HepG2 (cell line): ENCODE results near the gene CHPF. TPM values are rescaled to one million over a fixed set of nuclear protein-coding genes. Genes with fewer than 3 reads are reported as not detected.

Experiments
- CHCHD3 ChIP-seq: sonication (generic); formaldehyde crosslinking; IDR thresholded peaks from 2 replicates; pipeline ENCODE4 v1.8.0; 2022; ENCODE audit warnings: mild to moderate bottlenecking, missing genetic modification reagents, moderate library complexity
- FOXA1 ChIP-seq, 2 experiments: fragments of 450-650 bp in 1 of 2; sonication (generic) in 1 of 2; formaldehyde crosslinking in 1 of 2; IDR thresholded peaks; 2 replicates each; pipeline versions ENCODE4 v1.4.0 to v1.6.1; 2016 to 2020; ENCODE audit warnings: missing genetic modification reagents in 1 of 2
- GATAD1 ChIP-seq: IDR thresholded peaks from 2 replicates; pipeline ENCODE4 v1.6.1; 2016; ENCODE audit warnings: missing genetic modification reagents, missing compliant biosample characterization
- HNRNPL ChIP-seq: fragments of 200-400 bp; formaldehyde crosslinking; IDR thresholded peaks from 2 replicates; pipeline ENCODE4 v1.6.1; 2017; ENCODE audit warnings: mild to moderate bottlenecking, low read depth, low read length
- MAFF ChIP-seq: IDR thresholded peaks from 2 replicates; pipeline ENCODE4 v1.6.1; 2011; ENCODE audit warnings: low read depth, low read length, improper control_type of control experiment
- MATR3 ChIP-seq: sonication (generic); formaldehyde crosslinking; IDR thresholded peaks from 2 replicates; pipeline ENCODE4 v1.4.0; 2020; ENCODE audit warnings: missing genetic modification reagents
- MEIS1 ChIP-seq: sonication (generic); formaldehyde crosslinking; IDR thresholded peaks from 2 replicates; pipeline ENCODE4 v1.9.0; 2021; ENCODE audit warnings: mild to moderate bottlenecking, missing genetic modification reagents, moderate library complexity, borderline replicate concordance
- MXD4 ChIP-seq: IDR thresholded peaks from 2 replicates; pipeline ENCODE4 v1.6.1; 2016; ENCODE audit warnings: mild to moderate bottlenecking, missing biosample characterization, missing genetic modification reagents
- TARDBP ChIP-seq: sonication (generic); formaldehyde crosslinking; IDR thresholded peaks from 2 replicates; pipeline ENCODE4 v1.8.0; 2022; ENCODE audit warnings: mild to moderate bottlenecking, missing genetic modification reagents
- TBX3 ChIP-seq: fragments of 450-650 bp; IDR thresholded peaks from 2 replicates; pipeline ENCODE4 v1.6.1; 2017; ENCODE audit warnings: antibody characterized with exemption, mild to moderate bottlenecking, inconsistent platforms, borderline replicate concordance
- ZMYM2 ChIP-seq: sonication (generic); formaldehyde crosslinking; IDR thresholded peaks from 2 replicates; pipeline ENCODE4 v1.8.0; 2022; ENCODE audit warnings: mild to moderate bottlenecking, missing genetic modification reagents
- ZNF10 ChIP-seq: sonication (generic); formaldehyde crosslinking; IDR thresholded peaks from 2 replicates; pipeline ENCODE4 v1.4.0; 2020; ENCODE audit warnings: mild to moderate bottlenecking, low read depth, missing genetic modification reagents, borderline replicate concordance
- ZNF292 ChIP-seq: sonication (generic); formaldehyde crosslinking; IDR thresholded peaks from 2 replicates; pipeline ENCODE4 v1.8.1; 2022; ENCODE audit warnings: mild to moderate bottlenecking, low read depth, missing genetic modification reagents, borderline replicate concordance
- ZNF33B ChIP-seq: sonication (generic); formaldehyde crosslinking; IDR thresholded peaks from 2 replicates; pipeline ENCODE4 v1.5.1; 2020; ENCODE audit warnings: mild to moderate bottlenecking, missing genetic modification reagents
- ZNF563 ChIP-seq: sonication (generic); formaldehyde crosslinking; IDR thresholded peaks from 2 replicates; pipeline ENCODE4 v1.8.0; 2022; ENCODE audit warnings: mild to moderate bottlenecking, moderate library complexity, missing genetic modification reagents
- ZNF570 ChIP-seq: sonication (generic); formaldehyde crosslinking; IDR thresholded peaks from 2 replicates; pipeline ENCODE4 v1.4.0; 2020; ENCODE audit warnings: mild to moderate bottlenecking, missing genetic modification reagents, borderline replicate concordance
- ZSCAN22 ChIP-seq: sonication (generic); formaldehyde crosslinking; IDR thresholded peaks from 2 replicates; pipeline ENCODE4 v1.4.0; 2020; ENCODE audit warnings: mild to moderate bottlenecking, missing genetic modification reagents
- polyA plus RNA-seq, 8 experiments: library from polyadenylated mRNA; depleted of rRNA in 3 of 8; stranded (reverse) in 7 of 8; unstranded in 1 of 8; fragments of >200 nt; fragmentation: Illumina TruSeq in 4 of 8; extraction: Trizol in 4 of 8; gene quantifications; 2 replicates each; pipeline versions ENCODE4 v1.2.1 to v1.2.3, GENCODE V29; 2011 to 2016; ENCODE audit warnings: low read depth in 4 of 8, missing spikeins in 1 of 8, mixed read lengths in 1 of 8; ENCODE audit not compliant: insufficient read depth in 1 of 8
- total RNA-seq, 5 experiments: library from RNA; depleted of rRNA; stranded (reverse); fragments of >200 nt; fragmentation: Illumina TruSeq; extraction: Trizol; gene quantifications; 2 replicates each; pipeline ENCODE4 v1.2.3, GENCODE V29; 2016; ENCODE audit warnings: low read depth in 1 of 5
- TF ChIP-seq, protein P1 (sequence below): sonication (generic); formaldehyde crosslinking; IDR thresholded peaks from 2 replicates; pipeline ENCODE4 v1.4.0; 2020; ENCODE audit warnings: missing genetic modification reagents
- TF ChIP-seq, protein P2 (sequence below): IDR thresholded peaks from 2 replicates; pipeline ENCODE4 v1.6.1; 2016; ENCODE audit warnings: mild to moderate bottlenecking, missing biosample characterization, missing genetic modification reagents
- TF ChIP-seq, protein P3 (sequence below): sonication (generic); formaldehyde crosslinking; IDR thresholded peaks from 2 replicates; pipeline ENCODE4 v1.8.0; 2022; ENCODE audit warnings: mild to moderate bottlenecking, missing genetic modification reagents; ENCODE audit not compliant: insufficient replicate concordance
- TF ChIP-seq, protein P4 (sequence below): sonication (generic); formaldehyde crosslinking; IDR thresholded peaks from 2 replicates; pipeline ENCODE4 v1.4.0; 2020; ENCODE audit warnings: missing genetic modification reagents, borderline replicate concordance
- TF ChIP-seq, protein P5 (sequence below): sonication (generic); formaldehyde crosslinking; IDR thresholded peaks from 2 replicates; pipeline ENCODE4 v1.4.0; 2020; ENCODE audit warnings: missing genetic modification reagents

Gene CHPF
- total and polyA plus RNA-seq, 2 of the 13 experiments (the other 11 are each of a cell fraction or from before 2014, with no cell fraction given), result 79.6 to 111 TPM

DNA sequence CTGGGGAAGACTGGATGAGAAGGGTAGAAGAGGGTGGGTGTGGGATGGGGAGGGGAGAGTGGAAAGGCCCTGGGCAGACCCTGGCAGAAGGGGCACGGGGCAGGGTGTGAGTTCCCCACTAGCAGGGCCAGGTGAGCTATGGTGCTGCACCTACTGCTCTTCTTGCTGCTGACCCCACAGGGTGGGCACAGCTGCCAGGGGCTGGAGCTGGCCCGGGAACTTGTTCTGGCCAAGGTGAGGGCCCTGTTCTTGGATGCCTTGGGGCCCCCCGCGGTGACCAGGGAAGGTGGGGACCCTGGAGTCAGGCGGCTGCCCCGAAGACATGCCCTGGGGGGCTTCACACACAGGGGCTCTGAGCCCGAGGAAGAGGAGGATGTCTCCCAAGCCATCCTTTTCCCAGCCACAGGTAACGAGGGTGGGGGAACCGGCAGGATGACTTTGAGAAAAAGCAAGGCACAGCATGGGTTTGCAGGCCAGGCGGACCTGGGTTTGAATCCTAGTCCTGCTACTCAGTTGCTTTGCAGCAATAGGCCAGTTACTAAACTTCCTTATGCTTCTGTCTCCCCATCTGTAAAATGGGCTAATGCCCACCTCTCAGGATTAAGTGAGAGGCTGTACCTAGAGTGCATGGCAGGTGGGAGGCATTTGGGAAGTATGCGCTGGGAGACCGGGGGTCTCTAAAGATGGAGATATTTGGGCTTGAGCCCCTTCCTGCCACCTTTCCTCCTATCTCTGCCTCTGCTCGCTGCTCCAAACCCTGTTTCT, 28.8 kb upstream of the CHPF start, which contains the start of gene INHA (continued):
- TF ChIP-seq, protein P1, sequence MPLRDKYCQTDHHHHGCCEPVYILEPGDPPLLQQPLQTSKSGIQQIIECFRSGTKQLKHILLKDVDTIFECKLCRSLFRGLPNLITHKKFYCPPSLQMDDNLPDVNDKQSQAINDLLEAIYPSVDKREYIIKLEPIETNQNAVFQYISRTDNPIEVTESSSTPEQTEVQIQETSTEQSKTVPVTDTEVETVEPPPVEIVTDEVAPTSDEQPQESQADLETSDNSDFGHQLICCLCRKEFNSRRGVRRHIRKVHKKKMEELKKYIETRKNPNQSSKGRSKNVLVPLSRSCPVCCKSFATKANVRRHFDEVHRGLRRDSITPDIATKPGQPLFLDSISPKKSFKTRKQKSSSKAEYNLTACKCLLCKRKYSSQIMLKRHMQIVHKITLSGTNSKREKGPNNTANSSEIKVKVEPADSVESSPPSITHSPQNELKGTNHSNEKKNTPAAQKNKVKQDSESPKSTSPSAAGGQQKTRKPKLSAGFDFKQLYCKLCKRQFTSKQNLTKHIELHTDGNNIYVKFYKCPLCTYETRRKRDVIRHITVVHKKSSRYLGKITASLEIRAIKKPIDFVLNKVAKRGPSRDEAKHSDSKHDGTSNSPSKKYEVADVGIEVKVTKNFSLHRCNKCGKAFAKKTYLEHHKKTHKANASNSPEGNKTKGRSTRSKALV (CRISPR knock-in tag), result no peak
- TF ChIP-seq ZNF10 (CRISPR knock-in tag) (no peak), TBX3 (no peak), MAFF (no peak), GATAD1 (no peak), ZNF563 (CRISPR knock-in tag) (peak; percentile 45; the same call in 1 of the 2 replicates), HNRNPL (peak; percentile 91), TARDBP (CRISPR knock-in tag) (no peak), MEIS1 (CRISPR knock-in tag) (0 out of 2 replicates have a peak, but pooled peaks have one; percentile 62), FOXA1 (IDR thresholded peaks at IDR 0.05) (no peak), FOXA1 (CRISPR knock-in tag; IDR thresholded peaks at IDR 0.05) (no peak), MATR3 (CRISPR knock-in tag) (no peak), ZMYM2 (CRISPR knock-in tag) (no peak), MXD4 (CRISPR knock-in tag) (0 out of 2 replicates have a peak, but pooled peaks have one; percentile 19), ZNF33B (CRISPR knock-in tag) (no peak), CHCHD3 (CRISPR knock-in tag) (0 out of 2 replicates have a peak, but pooled peaks have one; percentile 60), ZSCAN22 (CRISPR knock-in tag) (0 out of 2 replicates have a peak, but pooled peaks have one; percentile 2), ZNF570 (CRISPR knock-in tag) (0 out of 2 replicates have a peak, but pooled peaks have one; percentile 8), ZNF292 (CRISPR knock-in tag) (no peak)
- TF ChIP-seq, protein P2, sequence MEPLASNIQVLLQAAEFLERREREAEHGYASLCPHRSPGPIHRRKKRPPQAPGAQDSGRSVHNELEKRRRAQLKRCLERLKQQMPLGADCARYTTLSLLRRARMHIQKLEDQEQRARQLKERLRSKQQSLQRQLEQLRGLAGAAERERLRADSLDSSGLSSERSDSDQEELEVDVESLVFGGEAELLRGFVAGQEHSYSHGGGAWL, result 0 out of 2 replicates have a peak, but pooled peaks have one; percentile 29
- TF ChIP-seq, protein P3, sequence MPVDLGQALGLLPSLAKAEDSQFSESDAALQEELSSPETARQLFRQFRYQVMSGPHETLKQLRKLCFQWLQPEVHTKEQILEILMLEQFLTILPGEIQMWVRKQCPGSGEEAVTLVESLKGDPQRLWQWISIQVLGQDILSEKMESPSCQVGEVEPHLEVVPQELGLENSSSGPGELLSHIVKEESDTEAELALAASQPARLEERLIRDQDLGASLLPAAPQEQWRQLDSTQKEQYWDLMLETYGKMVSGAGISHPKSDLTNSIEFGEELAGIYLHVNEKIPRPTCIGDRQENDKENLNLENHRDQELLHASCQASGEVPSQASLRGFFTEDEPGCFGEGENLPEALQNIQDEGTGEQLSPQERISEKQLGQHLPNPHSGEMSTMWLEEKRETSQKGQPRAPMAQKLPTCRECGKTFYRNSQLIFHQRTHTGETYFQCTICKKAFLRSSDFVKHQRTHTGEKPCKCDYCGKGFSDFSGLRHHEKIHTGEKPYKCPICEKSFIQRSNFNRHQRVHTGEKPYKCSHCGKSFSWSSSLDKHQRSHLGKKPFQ (CRISPR knock-in tag), result peak; percentile 6
- TF ChIP-seq, protein P4, sequence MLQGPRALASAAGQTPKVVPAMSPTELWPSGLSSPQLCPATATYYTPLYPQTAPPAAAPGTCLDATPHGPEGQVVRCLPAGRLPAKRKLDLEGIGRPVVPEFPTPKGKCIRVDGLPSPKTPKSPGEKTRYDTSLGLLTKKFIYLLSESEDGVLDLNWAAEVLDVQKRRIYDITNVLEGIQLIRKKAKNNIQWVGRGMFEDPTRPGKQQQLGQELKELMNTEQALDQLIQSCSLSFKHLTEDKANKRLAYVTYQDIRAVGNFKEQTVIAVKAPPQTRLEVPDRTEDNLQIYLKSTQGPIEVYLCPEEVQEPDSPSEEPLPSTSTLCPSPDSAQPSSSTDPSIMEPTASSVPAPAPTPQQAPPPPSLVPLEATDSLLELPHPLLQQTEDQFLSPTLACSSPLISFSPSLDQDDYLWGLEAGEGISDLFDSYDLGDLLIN (CRISPR knock-in tag), result no peak
- TF ChIP-seq, protein P5, sequence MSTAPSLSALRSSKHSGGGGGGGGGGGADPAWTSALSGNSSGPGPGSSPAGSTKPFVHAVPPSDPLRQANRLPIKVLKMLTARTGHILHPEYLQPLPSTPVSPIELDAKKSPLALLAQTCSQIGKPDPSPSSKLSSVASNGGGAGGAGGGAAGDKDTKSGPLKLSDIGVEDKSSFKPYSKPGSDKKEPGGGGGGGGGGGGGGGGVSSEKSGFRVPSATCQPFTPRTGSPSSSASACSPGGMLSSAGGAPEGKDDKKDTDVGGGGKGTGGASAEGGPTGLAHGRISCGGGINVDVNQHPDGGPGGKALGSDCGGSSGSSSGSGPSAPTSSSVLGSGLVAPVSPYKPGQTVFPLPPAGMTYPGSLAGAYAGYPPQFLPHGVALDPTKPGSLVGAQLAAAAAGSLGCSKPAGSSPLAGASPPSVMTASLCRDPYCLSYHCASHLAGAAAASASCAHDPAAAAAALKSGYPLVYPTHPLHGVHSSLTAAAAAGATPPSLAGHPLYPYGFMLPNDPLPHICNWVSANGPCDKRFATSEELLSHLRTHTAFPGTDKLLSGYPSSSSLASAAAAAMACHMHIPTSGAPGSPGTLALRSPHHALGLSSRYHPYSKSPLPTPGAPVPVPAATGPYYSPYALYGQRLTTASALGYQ (CRISPR knock-in tag), result no peak; the same call in 1 of the 2 replicates
